HG03460 (cell line): ENCODE data around the gene CDKN1C.

Experiments used
- ATAC-seq: cut with Tn5 transposase; IDR thresholded peaks from one replicate; pipeline ENCODE4 v1.9.1; 2021; ENCODE audit not compliant: unreplicated experiment

Gene CDKN1C

GRCh38 chr11:2923446-2924375 lies 38.1 kb upstream of the CDKN1C start:
- no peak for ATAC-seq

GRCh38 chr11:2922655-2923054 lies 37.1 kb upstream of the CDKN1C start:
- no peak for ATAC-seq

GRCh38 chr11:2921742-2922493 lies 36.3 kb upstream of the CDKN1C start:
- ATAC-seq, result no peak

GRCh38 chr11:2921261-2921660 lies 35.7 kb upstream of the CDKN1C start:
- ATAC-seq, result no peak

GRCh38 chr11:2920343-2920742 lies 34.8 kb upstream of the CDKN1C start:
- ATAC-seq, result no peak

- ATAC-seq, result no peak
Observed at GRCh38 chr11:2919837-2920236, 34.3 kb upstream of the CDKN1C start.

- no peak for ATAC-seq
Observed at GRCh38 chr11:2919188-2919587, 33.6 kb upstream of the CDKN1C start.

GRCh38 chr11:2917842-2918490 lies 32.4 kb upstream of the CDKN1C start:
- ATAC-seq, result no peak

- ATAC-seq, result no peak
Observed at GRCh38 chr11:2916892-2917645, 31.5 kb upstream of the CDKN1C start.

GRCh38 chr11:2916114-2916891 lies 30.7 kb upstream of the CDKN1C start:
- no peak for ATAC-seq

- no peak for ATAC-seq
Observed at GRCh38 chr11:2915473-2915872, 29.9 kb upstream of the CDKN1C start.

GRCh38 chr11:2914455-2915195 lies 29.1 kb upstream of the CDKN1C start:
- no peak for ATAC-seq

- no peak for ATAC-seq
Observed at GRCh38 chr11:2913776-2914175, 28.2 kb upstream of the CDKN1C start.

- no peak for ATAC-seq
Observed at GRCh38 chr11:2913019-2913431, 27.4 kb upstream of the CDKN1C start.

GRCh38 chr11:2912498-2912897 lies 26.9 kb upstream of the CDKN1C start:
- ATAC-seq, result no peak

- ATAC-seq, result no peak
Observed at GRCh38 chr11:2911785-2912391, 26.3 kb upstream of the CDKN1C start.

- ATAC-seq, result no peak
Observed at GRCh38 chr11:2911088-2911784, 25.7 kb upstream of the CDKN1C start.

- ATAC-seq, result no peak
Observed at GRCh38 chr11:2910401-2910955, 24.9 kb upstream of the CDKN1C start.
